Measurements from ENCODE around the gene GPR89B. TPM values are rescaled to one million over a fixed set of nuclear protein-coding genes. Genes with fewer than 3 reads are reported as not detected.
"Not testable (repeated sequence)": the region's sequence is repeated elsewhere in the genome, so short reads cannot be mapped to it uniquely, and the experiment has no call there.

GPR89B gene
- total and polyA plus RNA-seq, 2 donors (not counting 3 experiments of a cell fraction or from before 2014, with no cell fraction given), result 9.8 to 20.0 TPM

- dilution Hi-C loops (cut with MboI; ENCODE audit: extremely low pct_ligation_motif_present, low sequenced_read_pairs); H3K4me3 ChIP-seq (replicated peaks in 1 of 3; ENCODE audit: insufficient read depth in 1 of 3, low read depth in 1 of 3, low read length in 3 of 3); H3K4me1 ChIP-seq (ENCODE audit: control insufficient read depth, extremely low read depth, insufficient read depth, low read length); H4K20me1 ChIP-seq (replicated peaks; ENCODE audit: control insufficient read depth, extremely low read depth, insufficient read depth, low read length); H3K9ac ChIP-seq (replicated peaks; ENCODE audit: extremely low read depth, insufficient read depth, low read length); H3K79me2 ChIP-seq (ENCODE audit: control insufficient read depth, insufficient read depth, low read length); H3K36me3 ChIP-seq (ENCODE audit: control insufficient read depth in 2 of 2, extremely low read depth in 1 of 2, insufficient read depth in 2 of 2, low read length in 2 of 2); H3K9me3 ChIP-seq (replicated peaks; ENCODE audit: control insufficient read depth, insufficient read depth, low read length); H3K9me1 ChIP-seq (replicated peaks; ENCODE audit: control insufficient read depth, extremely low read depth, insufficient read depth, low read length); H3K4me2 ChIP-seq (ENCODE audit: insufficient read depth, low read length); H3K27ac ChIP-seq (ENCODE audit: insufficient read depth, low read depth, low read length); H2AFZ ChIP-seq (ENCODE audit: low read depth, low read length); POLR2A ChIA-PET; BruUV-seq (replicated peaks); DNase-seq (ENCODE audit: low read depth, low spot score); FAIRE-seq; H3K27me3 ChIP-seq (ENCODE audit: control insufficient read depth in 2 of 2, insufficient read depth in 2 of 2, low read length in 2 of 2); intact Hi-C loops (cut with micrococcal nuclease): not testable (repeated sequence)
- CTCF ChIA-PET, result interaction anchor here (1.6 kb wide), 1 partner anchor 39 kb away, joined by 4 read pairs; no protein-coding TSS in a partner anchor
Observed at GRCh38 chr1:147931137-147931536, 2.9 kb downstream of the GPR89B start.

GRCh38 chr1:147935296-147935695 is 7.1 kb downstream of the GPR89B start:
- H3K79me2 ChIP-seq (ENCODE audit: control insufficient read depth, insufficient read depth, low read length); intact Hi-C loops (cut with micrococcal nuclease); H3K4me2 ChIP-seq (ENCODE audit: insufficient read depth, low read length); H3K9me1 ChIP-seq (replicated peaks; ENCODE audit: control insufficient read depth, extremely low read depth, insufficient read depth, low read length); H3K4me3 ChIP-seq (replicated peaks in 1 of 3; ENCODE audit: insufficient read depth in 1 of 3, low read depth in 1 of 3, low read length in 3 of 3); dilution Hi-C loops (cut with MboI; ENCODE audit: extremely low pct_ligation_motif_present, low sequenced_read_pairs); H2AFZ ChIP-seq (ENCODE audit: low read depth, low read length); H3K9me3 ChIP-seq (replicated peaks; ENCODE audit: control insufficient read depth, insufficient read depth, low read length); H3K9ac ChIP-seq (replicated peaks; ENCODE audit: extremely low read depth, insufficient read depth, low read length); FAIRE-seq; H3K27me3 ChIP-seq (ENCODE audit: control insufficient read depth in 2 of 2, insufficient read depth in 2 of 2, low read length in 2 of 2); H3K4me1 ChIP-seq (ENCODE audit: control insufficient read depth, extremely low read depth, insufficient read depth, low read length); CTCF ChIA-PET; H3K36me3 ChIP-seq (ENCODE audit: control insufficient read depth in 2 of 2, extremely low read depth in 1 of 2, insufficient read depth in 2 of 2, low read length in 2 of 2); BruUV-seq (replicated peaks); POLR2A ChIA-PET; H4K20me1 ChIP-seq (replicated peaks; ENCODE audit: control insufficient read depth, extremely low read depth, insufficient read depth, low read length); H3K27ac ChIP-seq (ENCODE audit: insufficient read depth, low read depth, low read length); DNase-seq (ENCODE audit: low read depth, low spot score): not testable (repeated sequence)

GRCh38 chr1:147940456-147940855 is 12.2 kb downstream of the GPR89B start:
- H3K9me1 ChIP-seq (replicated peaks; ENCODE audit: control insufficient read depth, extremely low read depth, insufficient read depth, low read length); H2AFZ ChIP-seq (ENCODE audit: low read depth, low read length); POLR2A ChIA-PET; H3K4me2 ChIP-seq (ENCODE audit: insufficient read depth, low read length); CTCF ChIA-PET; BruUV-seq (replicated peaks); intact Hi-C loops (cut with micrococcal nuclease); H3K36me3 ChIP-seq (ENCODE audit: control insufficient read depth in 2 of 2, extremely low read depth in 1 of 2, insufficient read depth in 2 of 2, low read length in 2 of 2); FAIRE-seq; dilution Hi-C loops (cut with MboI; ENCODE audit: extremely low pct_ligation_motif_present, low sequenced_read_pairs); H3K9me3 ChIP-seq (replicated peaks; ENCODE audit: control insufficient read depth, insufficient read depth, low read length); H3K4me1 ChIP-seq (ENCODE audit: control insufficient read depth, extremely low read depth, insufficient read depth, low read length); H3K4me3 ChIP-seq (replicated peaks in 1 of 3; ENCODE audit: insufficient read depth in 1 of 3, low read depth in 1 of 3, low read length in 3 of 3); H3K27me3 ChIP-seq (ENCODE audit: control insufficient read depth in 2 of 2, insufficient read depth in 2 of 2, low read length in 2 of 2); H3K9ac ChIP-seq (replicated peaks; ENCODE audit: extremely low read depth, insufficient read depth, low read length); DNase-seq (ENCODE audit: low read depth, low spot score); H3K27ac ChIP-seq (ENCODE audit: insufficient read depth, low read depth, low read length); H4K20me1 ChIP-seq (replicated peaks; ENCODE audit: control insufficient read depth, extremely low read depth, insufficient read depth, low read length); H3K79me2 ChIP-seq (ENCODE audit: control insufficient read depth, insufficient read depth, low read length): not testable (repeated sequence)

GRCh38 chr1:147942563-147942962 is 14.3 kb downstream of the GPR89B start:
- CTCF ChIA-PET, result not testable (repeated sequence)

More at GRCh38 chr1:147942563-147942962, 14.3 kb downstream of the GPR89B start:
- FAIRE-seq; H3K9me3 ChIP-seq (replicated peaks; ENCODE audit: control insufficient read depth, insufficient read depth, low read length); H4K20me1 ChIP-seq (replicated peaks; ENCODE audit: control insufficient read depth, extremely low read depth, insufficient read depth, low read length); H3K4me3 ChIP-seq (replicated peaks in 1 of 3; ENCODE audit: insufficient read depth in 1 of 3, low read depth in 1 of 3, low read length in 3 of 3); H3K27me3 ChIP-seq (ENCODE audit: control insufficient read depth in 2 of 2, insufficient read depth in 2 of 2, low read length in 2 of 2); intact Hi-C loops (cut with micrococcal nuclease); H2AFZ ChIP-seq (ENCODE audit: low read depth, low read length); H3K4me2 ChIP-seq (ENCODE audit: insufficient read depth, low read length); H3K9ac ChIP-seq (replicated peaks; ENCODE audit: extremely low read depth, insufficient read depth, low read length); BruUV-seq (replicated peaks); H3K9me1 ChIP-seq (replicated peaks; ENCODE audit: control insufficient read depth, extremely low read depth, insufficient read depth, low read length); H3K79me2 ChIP-seq (ENCODE audit: control insufficient read depth, insufficient read depth, low read length); dilution Hi-C loops (cut with MboI; ENCODE audit: extremely low pct_ligation_motif_present, low sequenced_read_pairs); H3K4me1 ChIP-seq (ENCODE audit: control insufficient read depth, extremely low read depth, insufficient read depth, low read length); H3K36me3 ChIP-seq (ENCODE audit: control insufficient read depth in 2 of 2, extremely low read depth in 1 of 2, insufficient read depth in 2 of 2, low read length in 2 of 2); POLR2A ChIA-PET; H3K27ac ChIP-seq (ENCODE audit: insufficient read depth, low read depth, low read length); DNase-seq (ENCODE audit: low read depth, low spot score): not testable (repeated sequence)

All from endothelial cell of umbilical vein (primary cell).